Measurements from ENCODE around the gene PAK2.
"Not testable (repeated sequence)": the region's sequence is repeated elsewhere in the genome, so short reads cannot be mapped to it uniquely, and the experiment has no call there.

The PAK2 gene

DNA sequence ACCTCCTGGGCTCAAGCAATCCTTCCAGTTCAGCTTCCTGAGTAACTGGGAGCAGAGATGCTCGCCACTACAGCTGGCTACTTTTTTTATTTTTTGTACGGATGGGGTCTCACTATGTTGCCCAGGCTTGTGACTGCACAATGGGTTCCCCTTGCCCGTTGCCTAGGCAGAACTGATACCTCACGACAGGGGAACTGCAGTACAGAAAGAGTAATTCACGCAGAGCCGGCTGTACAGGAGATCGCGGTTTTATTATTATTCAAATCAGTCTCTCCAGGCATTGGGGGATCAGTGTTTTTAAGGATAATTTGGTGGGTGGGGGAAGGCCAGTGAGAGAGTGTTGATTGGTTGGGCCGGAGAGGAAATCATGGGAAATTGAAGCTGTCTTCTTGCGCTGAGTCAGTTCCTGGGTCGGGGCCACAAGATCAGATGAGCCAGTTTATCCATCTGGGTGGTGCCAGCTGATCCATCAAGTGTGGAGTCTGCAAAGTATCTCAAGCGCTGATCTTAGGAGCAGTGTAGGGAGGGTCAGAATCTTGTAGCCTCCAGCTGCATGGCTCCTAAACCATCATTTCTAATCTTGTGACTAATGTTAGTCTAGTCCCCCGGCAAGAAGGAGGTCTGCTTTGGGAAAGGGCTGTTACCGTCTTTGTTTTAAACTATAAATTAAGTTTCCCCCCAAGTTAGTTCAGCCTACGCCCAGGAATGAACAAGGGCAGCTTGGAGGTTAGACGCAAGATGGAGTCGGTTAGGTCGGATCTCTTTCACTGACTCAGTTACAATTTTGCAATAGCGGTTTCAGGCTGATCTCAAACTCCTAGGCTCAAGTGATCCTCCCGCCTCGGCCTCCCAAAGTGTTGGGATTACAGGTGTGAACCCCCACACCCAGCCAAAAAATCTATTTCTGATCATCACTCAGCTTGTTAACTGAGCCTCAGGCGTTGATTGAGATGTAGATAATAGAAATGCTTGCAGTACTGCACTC is 104.9 kb downstream of the PAK2 start:
- not testable (repeated sequence) for DNase-seq

- DNase-seq: not testable (repeated sequence)
These were observed 108.7 kb downstream of the PAK2 start for GRCh38 chr3:196848375-196848774.

DNA sequence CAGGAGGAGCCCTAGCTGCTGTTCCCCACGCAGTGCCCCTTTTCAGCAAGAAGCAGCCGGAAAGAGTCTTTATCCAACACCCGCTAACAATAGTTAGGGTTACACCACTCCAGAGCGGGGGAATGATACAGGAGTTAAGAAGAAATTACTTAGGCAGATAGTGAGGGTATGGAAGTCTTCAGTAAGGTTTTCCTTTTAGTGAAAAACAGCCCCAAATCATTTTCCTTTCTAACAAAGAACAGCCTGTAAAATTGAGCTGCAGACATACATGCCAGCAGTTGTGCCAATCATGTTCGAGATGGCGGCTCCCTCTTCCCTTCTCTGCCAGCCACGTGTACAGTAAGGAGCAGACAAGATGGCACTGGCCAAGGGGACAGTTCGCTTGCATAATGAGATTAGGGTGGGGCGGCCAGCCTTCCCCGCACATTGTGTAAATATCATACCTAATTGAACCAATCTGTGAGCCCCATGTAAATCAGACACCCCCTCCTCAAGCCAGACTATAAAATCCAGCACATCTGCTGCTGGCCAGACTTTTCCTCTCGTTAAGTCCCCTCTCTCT is 109.6 kb downstream of the PAK2 start:
- no peak for DNase-seq

GRCh38 chr3:196863000-196863399 is 123.3 kb downstream of the PAK2 start:
- DNase-seq: not testable (repeated sequence)

GRCh38 chr3:196867155-196867506 is 127.5 kb downstream of the PAK2 start:
- DNase-seq: no peak

DNA sequence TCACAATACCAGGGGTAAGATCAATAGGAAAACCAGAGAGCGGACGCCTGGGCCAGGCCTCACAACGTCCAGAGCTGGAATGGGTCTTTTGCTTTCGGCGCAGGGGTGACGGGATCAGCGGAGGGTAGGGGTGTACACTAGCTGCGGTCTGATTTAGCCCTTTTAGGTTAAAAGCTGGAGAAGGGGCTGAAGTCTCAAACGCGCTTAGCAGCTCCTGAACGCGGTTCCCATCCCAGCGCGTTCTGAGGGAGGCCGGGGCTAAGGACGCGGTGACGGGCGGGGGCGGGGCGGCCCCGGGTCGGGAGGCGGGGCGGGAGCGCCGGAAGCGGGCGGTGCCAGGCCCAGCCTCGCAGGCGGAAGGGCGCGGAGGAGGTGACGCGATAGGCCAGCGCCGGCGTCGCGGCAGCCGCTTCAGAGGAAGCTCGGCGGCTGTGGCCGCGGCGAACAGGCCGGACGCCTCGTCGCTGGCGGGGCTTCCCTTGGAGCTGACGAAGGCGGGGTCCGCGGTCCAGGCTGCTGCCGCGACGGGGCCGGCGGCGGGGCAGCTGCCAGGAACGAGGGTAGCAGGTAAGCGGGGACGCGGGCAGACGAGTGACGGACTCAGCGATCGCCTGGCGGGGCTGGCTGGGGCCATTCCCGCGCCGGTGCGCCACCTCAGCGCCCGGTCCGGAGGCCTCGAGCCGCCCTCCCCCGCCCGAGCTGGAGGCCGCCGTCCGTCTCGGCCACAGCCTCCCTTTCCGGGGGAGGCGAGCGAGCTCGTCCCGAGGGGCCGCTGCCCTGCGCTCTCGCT is 128.0 kb downstream of the PAK2 start, which contains the start of gene SENP5:
TSS of gene SENP5 (plus strand) at position 414 of the 790 bp plus-strand sequence. CDS start 17,262 bp downstream, outside the sequence.
- peak; percentile 70 to 85 (median 82) for DNase-seq

- DNase-seq: no peak
These were observed 128.6 kb downstream of the PAK2 start for GRCh38 chr3:196868297-196868661.

DNA sequence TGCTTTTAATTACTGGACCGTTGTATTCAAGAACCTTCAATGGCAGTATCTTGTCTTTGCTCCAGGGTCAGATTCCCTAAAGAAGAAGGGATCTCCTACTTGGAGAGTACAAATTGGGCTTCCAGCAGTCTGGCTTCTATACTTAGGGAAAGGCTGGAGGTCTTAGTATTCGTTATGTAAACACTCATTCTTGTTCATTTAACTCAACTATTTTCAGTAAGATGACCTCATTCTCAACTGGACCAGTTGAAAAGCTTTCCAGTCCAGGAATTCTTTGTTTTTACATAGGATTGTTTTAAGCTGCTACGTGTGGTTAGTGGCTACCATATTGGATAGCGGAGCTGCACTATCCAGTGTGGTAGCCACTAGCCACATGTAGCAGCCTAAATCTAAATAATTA is 132.7 kb downstream of the PAK2 start:
- no peak for DNase-seq

- DNase-seq: not testable (repeated sequence)
These were observed 134.9 kb downstream of the PAK2 start for GRCh38 chr3:196874511-196875094.

GRCh38 chr3:196875258-196875657 is 135.6 kb downstream of the PAK2 start:
- no peak for DNase-seq

All from activated CD4-positive, CD25-positive, alpha-beta regulatory T cell (primary cell).